Type B pancreatic cell (in vitro differentiated cells): Measurements from ENCODE around the gene FIBP. TPM values are rescaled to one million over a fixed set of nuclear protein-coding genes. Genes with fewer than 3 reads are reported as not detected.

Experiments
- DNase-seq: peaks from one replicate; pipeline ENCODE4 v3.0.0; 2021; ENCODE audit warnings: mixed read lengths; ENCODE audit not compliant: unreplicated experiment; ENCODE audit errors: extremely low spot score
- H3K27ac Mint-ChIP-seq: 2 replicates; pipeline ENCODE4 v1.8.0; 2021; ENCODE audit warnings: mild to moderate bottlenecking, mixed read lengths
- H3K27me3 Mint-ChIP-seq: 2 replicates; pipeline ENCODE4 v1.8.0; 2021; ENCODE audit warnings: mixed read lengths
- H3K36me3 Mint-ChIP-seq: 2 replicates; pipeline ENCODE4 v1.8.0; 2021; ENCODE audit warnings: mixed read lengths
- H3K4me1 Mint-ChIP-seq: one replicate; pipeline ENCODE4 v1.8.0; 2021; ENCODE audit warnings: mixed read lengths; ENCODE audit not compliant: unreplicated experiment
- H3K4me3 Mint-ChIP-seq: 2 replicates; pipeline ENCODE4 v1.8.0; 2021; ENCODE audit warnings: mild to moderate bottlenecking, mixed read lengths
- H3K9me3 Mint-ChIP-seq: 2 replicates; pipeline ENCODE4 v1.8.0; 2021; ENCODE audit warnings: mixed read lengths
- total RNA-seq: library from RNA; stranded (reverse); gene quantifications from 2 replicates; pipeline ENCODE4 v1.2.1, GENCODE V29; 2021; ENCODE audit warnings: low replicate concordance
- TF ChIP-seq, protein P1 (sequence below): fragments of 200-600 bp; sonication (generic); conservative IDR thresholded peaks from 2 replicates; pipeline ENCODE4 v1.5.0; 2021; ENCODE audit warnings: antibody characterized with exemption, mild to moderate bottlenecking

FIBP gene
- total RNA-seq, 1 donor from 2014 or later: 74.7 TPM

DNA sequence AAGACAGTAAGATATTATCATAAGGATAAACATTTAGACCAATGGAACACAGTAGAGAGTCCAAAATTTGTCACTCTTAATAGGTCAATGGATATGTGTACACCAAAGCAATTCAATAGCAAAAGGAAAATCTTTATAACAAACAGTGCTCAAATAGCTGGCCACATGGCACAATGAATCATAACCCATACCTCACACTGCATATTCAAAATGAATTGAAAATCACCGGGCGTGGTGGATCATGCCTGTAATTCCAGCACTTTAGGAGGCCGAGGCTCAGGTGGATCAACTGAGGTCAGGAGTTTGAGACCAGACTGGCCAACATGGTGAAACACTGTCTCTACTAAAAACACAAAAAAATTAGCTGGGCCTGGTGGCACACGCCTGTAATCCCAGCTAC is 46.1 kb downstream of the FIBP start:
- peaks cover 6% of the 10 kb centered on the region for H3K4me1 Mint-ChIP-seq
- TF ChIP-seq, protein P1, sequence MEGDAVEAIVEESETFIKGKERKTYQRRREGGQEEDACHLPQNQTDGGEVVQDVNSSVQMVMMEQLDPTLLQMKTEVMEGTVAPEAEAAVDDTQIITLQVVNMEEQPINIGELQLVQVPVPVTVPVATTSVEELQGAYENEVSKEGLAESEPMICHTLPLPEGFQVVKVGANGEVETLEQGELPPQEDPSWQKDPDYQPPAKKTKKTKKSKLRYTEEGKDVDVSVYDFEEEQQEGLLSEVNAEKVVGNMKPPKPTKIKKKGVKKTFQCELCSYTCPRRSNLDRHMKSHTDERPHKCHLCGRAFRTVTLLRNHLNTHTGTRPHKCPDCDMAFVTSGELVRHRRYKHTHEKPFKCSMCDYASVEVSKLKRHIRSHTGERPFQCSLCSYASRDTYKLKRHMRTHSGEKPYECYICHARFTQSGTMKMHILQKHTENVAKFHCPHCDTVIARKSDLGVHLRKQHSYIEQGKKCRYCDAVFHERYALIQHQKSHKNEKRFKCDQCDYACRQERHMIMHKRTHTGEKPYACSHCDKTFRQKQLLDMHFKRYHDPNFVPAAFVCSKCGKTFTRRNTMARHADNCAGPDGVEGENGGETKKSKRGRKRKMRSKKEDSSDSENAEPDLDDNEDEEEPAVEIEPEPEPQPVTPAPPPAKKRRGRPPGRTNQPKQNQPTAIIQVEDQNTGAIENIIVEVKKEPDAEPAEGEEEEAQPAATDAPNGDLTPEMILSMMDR: no peak
- peak overlapping the region; percentile 53 for H3K27ac Mint-ChIP-seq
- DNase-seq: no peak
- H3K36me3 Mint-ChIP-seq: no peaks in the 10 kb centered on the region
- H3K9me3 Mint-ChIP-seq: no peaks in the 10 kb centered on the region
- H3K27me3 Mint-ChIP-seq: no peaks in the 10 kb centered on the region
- no peak overlapping the region for H3K4me3 Mint-ChIP-seq

DNA sequence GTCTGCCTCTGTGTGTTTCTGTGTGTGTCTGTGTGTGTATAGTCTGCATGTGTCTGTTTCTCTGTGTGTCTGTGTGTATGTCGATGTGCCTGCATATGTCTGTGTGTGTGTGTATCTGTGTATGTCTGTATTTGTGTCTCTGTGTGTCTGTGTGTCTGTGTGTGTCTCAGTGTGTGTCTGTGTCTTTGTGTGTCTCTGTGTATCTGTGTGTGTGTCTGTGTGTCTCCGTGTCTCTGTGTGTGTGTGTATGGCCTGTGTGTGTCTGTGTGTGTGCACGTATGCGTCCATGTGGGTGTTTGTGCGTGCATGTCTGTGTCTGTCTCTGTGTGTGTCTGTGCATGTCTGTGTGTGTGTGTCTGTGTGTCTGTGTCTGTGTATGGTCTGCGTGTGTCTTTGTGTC is 54.1 kb downstream of the FIBP start:
- Mint-ChIP-seq H3K4me3 (no peak overlapping the region), H3K9me3 (peaks cover 4% of the 10 kb centered on the region), H3K4me1 (peaks cover 19% of the 10 kb centered on the region), H3K27ac (no peak overlapping the region), H3K27me3 (peaks cover 23% of the 10 kb centered on the region), H3K36me3 (no peaks in the 10 kb centered on the region)
- no peak for DNase-seq
- TF ChIP-seq, protein P1: no peak

Other genes with a start within 250 kb of the FIBP start
- 64.8 and 80.0 TPM in 2 replicates for gene RELA, start 225.6 kb downstream of the FIBP start, total RNA-seq
- 61.7 and 77.6 TPM in 2 replicates for gene KAT5, start 176.2 kb downstream of the FIBP start, total RNA-seq
- 51.7 and 69.4 TPM in 2 replicates for gene RNASEH2C, start 167.7 kb downstream of the FIBP start, total RNA-seq
- gene AP5B1, start 107.5 kb downstream of the FIBP start, total RNA-seq: 16.6 and 38.9 TPM in 2 replicates
- 7.7 and 39.8 TPM in 2 replicates for gene OVOL1, start 101.4 kb downstream of the FIBP start, total RNA-seq
- 0.76 and 4.2 TPM in 2 replicates for gene SNX32, start 54.5 kb downstream of the FIBP start, total RNA-seq
- gene CFL1, start 30.3 kb downstream of the FIBP start, total RNA-seq: 947 and 981 TPM in 2 replicates
- 67.9 and 72.4 TPM in 2 replicates for gene MUS81, start 28.0 kb downstream of the FIBP start, total RNA-seq
- gene EFEMP2, start 15.7 kb downstream of the FIBP start, total RNA-seq: 5.5 and 24.5 TPM in 2 replicates
- gene CTSW, start 8.6 kb downstream of the FIBP start, total RNA-seq: not detected in 2 replicates
- 8.2 and 14.3 TPM in 2 replicates for gene CCDC85B, start 2.2 kb upstream of the FIBP start, total RNA-seq
- 2.1 and 11.1 TPM in 2 replicates for gene FOSL1, start 11.9 kb upstream of the FIBP start, total RNA-seq
- gene C11orf68, start 30.6 kb upstream of the FIBP start, total RNA-seq: 27.9 and 31.2 TPM in 2 replicates
- 49.3 and 66.1 TPM in 2 replicates for gene DRAP1, start 31.0 kb upstream of the FIBP start, total RNA-seq
- gene TSGA10IP, start 57.0 kb upstream of the FIBP start, total RNA-seq: 0.68 TPM in 1 of 2 replicates, not detected in the other
- 38.9 and 46.0 TPM in 2 replicates for gene SART1, start 73.3 kb upstream of the FIBP start, total RNA-seq
- 38.4 and 44.8 TPM in 2 replicates for gene EIF1AD, start 113.7 kb upstream of the FIBP start, total RNA-seq
- 164 and 266 TPM in 2 replicates for gene BANF1, start 114.0 kb upstream of the FIBP start, total RNA-seq
- gene CST6, start 123.5 kb upstream of the FIBP start, total RNA-seq: 5.7 TPM in 1 of 2 replicates, not detected in the other
- not detected in 2 replicates for gene CATSPER1, start 138.0 kb upstream of the FIBP start, total RNA-seq
- gene GAL3ST3, start 160.7 kb upstream of the FIBP start, total RNA-seq: 3.7 TPM in 1 of 2 replicates, not detected in the other
- 192 and 210 TPM in 2 replicates for gene SF3B2, start 163.9 kb upstream of the FIBP start, total RNA-seq
- gene PACS1, start 181.8 kb upstream of the FIBP start, total RNA-seq: 44.1 and 49.9 TPM in 2 replicates